HEK293T (cell line): ENCODE data around the gene CIBAR2.

Experiments used
- BHLHE40 ChIP-seq: fragments of 450-650 bp; IDR thresholded peaks from 2 replicates; pipeline ENCODE4 v1.6.1; 2016; ENCODE audit warnings: mild to moderate bottlenecking, moderate library complexity, borderline replicate concordance
- FOXM1 ChIP-seq: fragments of 450-650 bp; IDR thresholded peaks from 2 replicates; pipeline ENCODE4 v1.6.1; 2017; ENCODE audit warnings: mild to moderate bottlenecking, borderline replicate concordance

- TF ChIP-seq BHLHE40 = no peak
- TF ChIP-seq FOXM1 = no peak
These were observed 16.0 kb upstream of the CIBAR2 start for GRCh38 chr16:85128079-85128837.
